ENCODE results near the gene RBMXL2.

RBMXL2 gene

DNA sequence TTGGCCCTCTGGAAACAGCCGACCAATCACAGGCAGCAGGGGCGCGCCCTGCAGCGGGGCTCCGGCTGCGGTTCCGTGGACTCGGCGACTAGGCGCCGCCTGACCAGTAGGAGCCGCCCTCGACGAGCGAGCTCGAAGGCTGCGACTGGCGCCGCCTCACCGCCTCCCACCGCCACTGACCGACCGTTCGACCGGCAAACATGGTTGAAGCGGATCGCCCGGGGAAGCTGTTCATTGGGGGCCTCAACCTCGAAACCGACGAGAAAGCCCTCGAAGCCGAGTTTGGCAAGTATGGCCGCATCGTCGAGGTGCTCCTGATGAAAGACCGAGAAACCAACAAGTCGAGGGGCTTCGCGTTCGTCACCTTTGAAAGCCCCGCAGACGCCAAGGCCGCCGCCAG lies at the start of gene RBMXL2:
Gene RBMXL2 (plus strand): TSS at position 78 of the 400 bp plus-strand sequence. CDS start 123 bp downstream, at position 201.
- no peak for DNase-seq

DNA sequence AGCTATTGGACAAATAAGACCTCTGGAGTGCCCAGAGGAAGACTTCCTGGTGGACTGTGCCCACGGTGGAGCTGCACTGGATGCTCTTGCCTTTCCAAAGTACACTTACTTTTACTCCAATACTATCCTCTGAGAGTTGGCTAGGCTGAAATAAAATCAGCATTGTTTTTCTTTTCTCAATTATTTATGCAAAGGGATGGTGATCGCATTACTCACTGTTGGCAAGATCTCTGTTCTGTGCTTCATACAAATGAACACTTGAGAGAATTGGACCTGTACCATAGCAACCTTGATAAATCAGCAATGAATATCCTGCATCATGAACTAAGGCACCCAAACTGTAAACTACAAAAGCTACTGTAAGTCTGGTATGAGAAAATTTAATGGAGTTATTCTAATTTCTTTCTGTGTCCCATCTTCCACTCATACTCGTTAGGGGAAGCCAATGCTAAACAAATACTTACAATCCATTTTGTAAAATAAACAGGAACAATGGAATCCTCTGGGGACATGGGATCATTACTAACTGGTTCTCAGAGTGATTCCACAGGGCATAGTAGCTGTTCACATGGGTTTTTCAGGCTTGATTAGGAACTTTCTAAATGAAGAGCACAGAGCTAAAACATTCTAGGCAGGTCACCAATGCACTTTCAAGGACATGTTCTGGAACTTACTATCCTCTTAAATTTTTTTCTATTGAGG lies 42.2 kb upstream of the RBMXL2 start:
- DNase-seq: no peak

DNA sequence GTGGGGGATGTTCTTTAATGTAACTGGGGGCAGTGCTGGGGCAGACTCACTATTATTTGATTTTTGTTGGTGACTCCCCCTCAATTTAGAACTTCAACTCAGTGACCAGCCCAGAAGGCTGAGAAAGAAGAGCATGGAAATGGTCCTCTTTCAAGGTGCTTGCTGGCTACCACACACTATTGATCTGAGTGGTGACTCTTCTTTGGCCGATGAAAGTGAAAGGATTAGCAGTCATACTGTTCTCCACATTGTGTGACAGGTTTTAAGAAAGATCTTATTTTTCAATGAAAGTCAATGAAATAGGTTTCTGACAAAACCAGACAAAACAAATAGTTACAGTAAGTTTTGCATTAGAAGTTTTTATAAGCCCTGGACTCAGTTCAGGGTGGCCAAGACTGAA lies 38.6 kb upstream of the RBMXL2 start:
- DNase-seq: no peak

DNA sequence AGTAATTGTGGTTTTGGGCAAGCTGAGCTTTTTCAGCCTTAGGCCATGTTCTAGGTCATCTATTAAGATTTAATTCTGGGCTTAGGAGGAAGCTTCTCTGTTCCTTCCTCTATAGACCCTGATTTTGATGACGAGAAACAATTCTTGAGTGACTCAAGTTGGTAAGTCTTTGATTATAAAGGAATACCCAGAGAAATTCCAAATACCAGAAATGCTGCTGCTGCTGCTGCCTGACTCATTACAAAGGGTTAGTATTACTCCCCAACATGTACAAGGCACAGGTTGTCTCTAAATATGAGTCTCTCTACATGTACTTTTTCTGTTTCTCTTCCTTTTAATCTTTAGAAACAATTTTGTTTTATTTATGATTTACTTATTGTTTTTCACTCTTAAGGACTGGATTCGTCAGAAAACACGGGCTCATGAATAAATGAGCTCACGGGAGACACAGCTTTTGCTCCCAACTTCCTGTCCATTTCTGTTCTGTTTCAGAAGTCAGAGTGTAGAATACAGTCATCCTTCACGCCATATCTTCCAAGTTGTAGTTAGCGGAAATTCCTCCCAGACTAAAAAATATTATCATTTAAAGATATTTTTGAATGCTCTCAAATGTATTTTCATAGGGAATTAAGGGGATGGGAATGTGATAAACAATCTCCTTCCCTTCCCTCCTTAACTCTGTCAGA lies 31.8 kb upstream of the RBMXL2 start:
- no peak for DNase-seq

DNA sequence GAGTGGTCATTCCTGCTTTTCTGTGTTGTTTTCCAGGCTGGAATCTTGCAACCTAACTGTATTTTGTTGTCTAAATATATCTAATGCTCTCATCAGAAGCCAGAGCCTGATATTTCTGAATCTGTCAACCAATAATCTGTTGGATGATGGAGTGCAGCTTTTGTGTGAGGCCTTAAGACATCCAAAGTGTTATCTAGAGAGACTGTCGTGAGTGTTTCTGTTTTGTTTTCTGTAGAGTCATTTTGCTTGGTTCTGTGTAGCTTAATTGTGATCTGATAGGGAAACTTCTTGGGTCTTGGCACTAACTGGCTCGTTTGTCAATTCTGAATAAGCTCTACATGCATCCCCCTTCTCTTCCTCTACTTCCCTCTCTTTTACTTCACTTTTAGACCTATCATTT lies 31.2 kb upstream of the RBMXL2 start:
- DNase-seq: no peak

DNA sequence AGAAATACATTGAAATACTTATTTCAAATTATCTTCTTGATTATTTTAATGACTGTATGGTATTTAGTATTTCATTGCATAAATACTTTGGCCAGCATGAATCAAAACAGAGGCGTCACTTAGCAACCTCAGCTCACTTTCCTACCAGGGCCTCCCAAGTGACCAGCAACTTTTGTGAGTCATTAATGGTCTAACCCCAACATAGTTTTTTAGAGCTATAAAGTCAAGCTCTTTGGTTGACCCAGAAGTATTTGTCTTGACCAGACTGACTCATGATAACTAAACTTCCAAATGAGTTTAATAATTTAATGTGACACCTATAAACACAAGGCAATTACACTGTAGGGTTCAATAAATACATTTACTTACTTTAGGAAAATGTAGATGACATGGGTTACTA lies 27.9 kb upstream of the RBMXL2 start:
- no peak for DNase-seq

DNA sequence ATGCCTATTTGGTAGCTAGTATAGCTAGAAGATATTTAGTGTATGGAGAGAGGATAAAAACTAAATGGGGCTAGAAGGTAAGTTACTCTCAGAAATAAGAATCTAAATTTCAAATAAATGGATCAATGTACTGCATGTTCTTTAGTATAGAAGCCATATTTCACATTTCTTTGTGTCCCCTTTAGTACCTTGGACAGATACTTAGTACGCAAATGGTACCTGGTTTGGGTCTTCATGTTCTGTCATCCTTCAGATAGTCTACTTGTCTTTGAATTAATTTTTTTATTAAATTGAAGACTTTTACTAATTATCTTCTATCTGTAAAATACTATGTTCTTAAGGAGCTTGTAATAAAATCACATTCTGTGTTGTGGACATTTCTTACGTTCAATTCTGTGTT lies 26.3 kb upstream of the RBMXL2 start:
- DNase-seq: no peak

DNA sequence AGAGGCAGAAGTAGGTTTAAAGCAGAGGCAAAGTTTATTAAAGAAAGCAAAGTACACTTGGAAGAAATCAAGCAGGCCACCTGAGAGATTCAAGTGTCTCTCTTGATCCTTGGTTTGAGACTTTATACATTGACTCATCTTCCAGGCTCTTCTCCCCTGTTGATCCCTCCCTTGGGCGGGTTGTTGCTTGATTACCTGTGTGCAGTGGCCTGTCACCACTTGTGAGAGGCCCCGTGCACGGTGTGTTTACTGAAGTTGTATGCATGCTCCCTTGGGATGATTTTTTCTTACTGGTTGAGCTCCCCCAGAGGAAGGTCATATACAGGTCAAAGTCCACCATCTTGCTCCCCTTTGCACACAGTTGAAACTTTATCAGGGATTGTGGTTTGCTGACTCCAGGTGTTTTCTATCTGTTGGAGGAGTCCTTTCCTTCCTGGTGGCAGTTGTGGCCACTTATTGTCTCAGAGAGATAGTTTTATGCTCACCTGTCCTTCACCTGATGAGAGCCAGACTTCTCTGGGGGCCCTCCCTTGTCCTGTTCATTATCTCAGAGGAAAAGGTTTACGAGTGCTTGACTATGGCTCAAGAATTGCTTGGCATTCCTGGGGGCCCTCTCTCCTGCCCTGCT lies 16.3 kb upstream of the RBMXL2 start:
- no peak for DNase-seq

DNA sequence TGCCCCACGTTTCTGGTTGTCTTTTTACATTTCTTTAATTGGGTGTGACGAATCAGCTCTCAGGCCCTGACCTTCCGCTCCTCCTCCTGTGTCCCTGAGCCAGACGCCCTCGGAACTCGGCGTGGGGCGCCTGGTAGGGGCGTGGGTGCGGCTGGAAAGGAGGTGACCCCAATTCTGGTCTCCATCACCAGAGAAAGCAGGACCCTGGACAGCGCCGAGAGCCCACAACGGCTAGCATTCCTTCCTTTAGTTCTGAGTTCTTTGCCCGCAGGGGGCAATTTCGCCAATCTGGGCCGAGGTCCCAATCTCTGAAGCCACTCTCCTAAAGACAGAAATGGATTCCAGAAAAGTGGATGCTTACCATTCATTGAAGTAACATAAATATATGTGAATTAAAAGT lies 11.7 kb upstream of the RBMXL2 start:
- DNase-seq: no peak

DNA sequence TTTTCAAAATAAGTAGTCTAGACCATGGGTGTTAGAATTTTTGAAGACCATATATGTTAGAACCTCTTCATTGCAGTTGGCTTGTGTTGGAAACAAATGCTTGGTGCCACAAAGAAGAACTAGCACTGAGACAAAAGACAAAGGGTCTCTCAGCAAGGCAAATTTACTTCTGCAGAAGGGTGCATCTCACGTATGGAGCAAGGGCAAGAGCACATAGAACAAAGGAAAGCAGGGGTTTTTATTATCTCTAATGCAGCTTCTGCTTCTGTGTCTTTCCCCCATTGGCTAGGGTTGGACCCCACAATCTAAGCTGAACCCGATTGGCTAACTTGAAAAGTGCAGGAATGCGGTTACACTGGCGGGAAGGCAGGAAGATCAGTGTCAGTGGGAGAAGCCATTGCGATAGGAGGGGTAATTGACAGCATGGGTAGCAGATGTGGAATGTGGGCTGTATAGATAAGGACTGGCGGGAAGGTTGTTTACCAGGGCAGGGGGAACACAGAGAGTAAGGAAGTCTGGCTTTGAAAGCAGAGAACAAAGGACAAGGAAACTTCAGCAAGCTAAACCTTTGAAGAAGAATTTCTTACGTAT lies 9.2 kb upstream of the RBMXL2 start:
- no peak for DNase-seq

DNA sequence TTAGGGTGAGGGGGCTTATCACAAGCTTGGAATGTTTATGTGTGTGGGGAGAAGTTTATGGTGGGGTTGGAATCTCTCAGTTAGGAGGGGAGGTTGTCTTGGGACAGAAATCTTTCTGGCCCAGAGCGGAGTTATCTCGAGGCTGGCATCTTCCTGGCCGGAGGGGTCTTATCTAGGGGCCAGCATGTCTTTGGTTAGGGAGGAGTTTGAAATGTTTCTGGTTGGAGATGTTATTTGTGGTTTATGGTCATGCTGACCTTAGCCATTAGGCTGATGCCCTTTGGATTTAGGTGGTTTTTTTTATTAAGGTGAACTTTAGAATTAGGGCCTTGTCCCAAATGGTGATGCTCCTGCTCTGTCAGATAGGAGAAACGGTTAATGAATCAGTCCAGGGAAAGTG lies 7.9 kb upstream of the RBMXL2 start:
- no peak for DNase-seq

DNA sequence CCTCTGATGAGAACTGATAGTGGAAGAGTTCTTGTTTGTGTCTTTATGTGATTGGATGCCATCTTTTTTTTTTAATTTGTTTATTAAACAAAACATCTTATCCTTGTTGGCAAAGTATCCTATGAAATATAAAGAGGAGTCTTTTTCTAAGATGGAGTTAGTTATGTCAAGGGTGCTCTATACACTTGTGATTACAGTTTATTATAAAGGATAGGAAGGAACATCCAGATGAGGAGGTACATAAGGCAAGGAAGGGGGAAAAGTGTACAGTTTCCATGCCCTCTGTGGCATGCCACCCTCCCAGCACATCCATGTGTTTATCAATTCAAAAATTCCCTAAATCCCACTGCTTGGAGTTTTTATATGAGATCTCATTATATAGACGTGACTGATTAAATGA lies 7.4 kb upstream of the RBMXL2 start:
- no peak for DNase-seq

DNA sequence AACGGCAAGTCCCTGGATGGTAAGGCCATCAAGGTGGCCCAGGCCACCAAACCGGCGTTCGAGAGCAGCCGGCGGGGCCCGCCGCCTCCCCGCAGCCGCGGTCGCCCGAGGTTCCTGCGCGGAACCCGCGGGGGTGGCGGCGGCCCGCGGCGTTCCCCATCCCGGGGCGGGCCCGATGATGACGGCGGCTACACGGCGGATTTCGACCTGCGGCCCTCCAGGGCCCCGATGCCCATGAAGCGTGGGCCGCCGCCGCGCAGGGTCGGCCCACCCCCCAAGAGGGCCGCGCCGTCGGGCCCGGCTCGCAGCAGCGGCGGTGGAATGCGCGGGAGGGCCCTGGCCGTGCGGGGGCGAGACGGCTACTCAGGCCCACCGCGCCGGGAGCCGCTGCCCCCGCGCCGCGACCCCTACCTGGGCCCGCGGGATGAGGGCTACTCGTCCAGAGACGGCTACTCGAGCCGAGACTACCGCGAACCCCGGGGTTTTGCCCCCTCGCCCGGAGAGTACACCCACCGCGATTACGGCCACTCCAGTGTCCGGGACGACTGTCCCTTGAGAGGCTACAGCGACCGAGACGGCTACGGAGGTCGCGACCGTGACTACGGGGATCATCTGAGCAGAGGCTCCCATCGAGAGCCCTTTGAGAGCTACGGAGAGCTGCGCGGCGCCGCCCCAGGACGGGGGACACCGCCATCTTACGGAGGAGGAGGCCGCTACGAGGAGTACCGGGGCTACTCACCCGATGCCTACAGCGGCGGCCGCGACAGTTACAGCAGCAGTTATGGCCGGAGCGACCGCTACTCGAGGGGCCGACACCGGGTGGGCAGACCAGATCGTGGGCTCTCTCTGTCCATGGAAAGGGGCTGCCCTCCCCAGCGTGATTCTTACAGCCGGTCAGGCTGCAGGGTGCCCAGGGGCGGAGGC lies 792 bp downstream of the RBMXL2 start:
- no peak for DNase-seq

DNA sequence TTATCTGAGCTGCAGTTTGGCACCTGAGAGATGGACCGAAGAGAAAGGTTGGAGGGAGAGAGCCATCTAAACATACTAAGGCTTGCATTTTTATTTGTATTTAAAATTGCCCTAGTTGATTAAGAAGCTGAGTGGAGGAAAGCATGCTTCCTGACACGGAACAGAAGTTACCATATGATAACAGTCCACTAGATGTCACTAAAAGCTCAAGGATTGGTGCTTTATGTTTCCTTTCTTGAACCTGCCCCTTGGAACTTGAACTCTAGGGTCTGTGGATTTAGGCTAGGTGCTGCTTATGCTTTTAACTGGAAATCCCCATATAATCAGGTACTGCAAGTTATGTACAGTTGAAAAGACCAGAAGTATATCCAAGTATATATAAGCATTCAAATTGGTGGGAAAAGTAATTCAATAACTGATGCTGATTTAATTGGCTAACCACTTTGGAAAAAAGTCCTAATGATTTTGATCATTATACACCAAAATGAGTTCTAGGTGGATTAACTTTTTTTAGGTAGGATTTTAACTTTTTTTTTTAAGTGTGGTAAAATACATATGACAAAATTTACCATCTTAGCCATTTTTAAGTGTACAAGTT lies 9.5 kb downstream of the RBMXL2 start:
- DNase-seq: peak; percentile 68

DNA sequence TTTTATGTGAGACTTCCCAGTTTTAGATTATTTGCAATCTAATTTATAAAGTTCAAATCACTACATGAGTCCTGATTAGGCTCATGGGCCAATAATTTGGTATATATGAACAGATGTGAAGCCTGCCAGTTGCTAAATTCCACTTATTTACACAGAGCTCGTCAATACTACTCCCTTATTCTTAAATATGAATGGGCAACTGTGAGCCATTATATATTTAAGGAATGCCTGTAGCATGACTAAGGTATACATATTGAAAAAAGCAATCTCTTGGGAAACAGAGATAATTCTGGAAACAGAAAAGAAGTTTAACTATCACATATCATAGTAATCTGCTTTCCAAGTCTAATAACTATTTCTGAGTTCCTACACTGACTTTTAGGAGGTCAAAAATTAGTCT lies 27.0 kb downstream of the RBMXL2 start:
- no peak for DNase-seq

DNA sequence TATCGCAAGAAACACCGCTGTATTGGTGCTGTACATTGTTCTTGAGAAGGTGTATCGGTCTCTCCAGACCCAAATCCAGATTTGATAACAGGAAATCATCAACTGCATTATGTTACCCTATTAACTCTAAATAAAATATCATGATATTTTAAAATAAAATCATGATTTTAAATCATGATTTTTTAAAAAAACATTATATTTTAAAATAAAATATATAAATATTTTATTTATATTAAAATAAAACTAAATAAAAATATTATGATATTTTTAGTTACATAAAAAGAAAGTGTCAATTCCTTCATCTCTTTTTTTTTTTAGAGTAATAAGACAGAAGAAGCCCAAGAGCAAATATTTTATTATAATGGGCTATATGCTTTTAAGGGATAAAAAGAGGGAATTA lies 27.6 kb downstream of the RBMXL2 start:
- DNase-seq: no peak

DNA sequence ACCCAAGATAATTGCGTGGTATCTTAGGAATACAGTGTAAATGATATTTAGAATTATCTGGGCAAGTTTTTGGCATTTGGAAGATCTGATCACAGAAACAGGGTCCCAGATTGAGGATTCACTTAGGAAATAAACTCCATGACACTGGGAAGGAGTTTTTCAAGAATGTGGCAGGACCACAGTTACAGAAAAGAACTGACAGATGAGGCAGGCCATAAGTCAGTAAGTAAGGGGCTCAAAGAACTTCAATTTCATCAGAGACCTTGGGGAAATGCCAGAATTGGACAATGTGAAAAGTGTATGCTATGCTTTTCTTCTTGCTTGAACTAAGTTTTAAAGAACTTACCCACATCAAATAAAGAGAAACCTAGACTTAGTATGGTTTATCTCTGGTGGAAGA lies 49.3 kb downstream of the RBMXL2 start:
- DNase-seq: no peak
